GM19238 (cell line): ENCODE results near the gene FDPS.

Experiments used
- DNase-seq: peaks from one replicate; pipeline ENCODE4 v3.0.0; 2011; ENCODE audit warnings: low spot score; ENCODE audit not compliant: insufficient read length

Gene FDPS

DNA sequence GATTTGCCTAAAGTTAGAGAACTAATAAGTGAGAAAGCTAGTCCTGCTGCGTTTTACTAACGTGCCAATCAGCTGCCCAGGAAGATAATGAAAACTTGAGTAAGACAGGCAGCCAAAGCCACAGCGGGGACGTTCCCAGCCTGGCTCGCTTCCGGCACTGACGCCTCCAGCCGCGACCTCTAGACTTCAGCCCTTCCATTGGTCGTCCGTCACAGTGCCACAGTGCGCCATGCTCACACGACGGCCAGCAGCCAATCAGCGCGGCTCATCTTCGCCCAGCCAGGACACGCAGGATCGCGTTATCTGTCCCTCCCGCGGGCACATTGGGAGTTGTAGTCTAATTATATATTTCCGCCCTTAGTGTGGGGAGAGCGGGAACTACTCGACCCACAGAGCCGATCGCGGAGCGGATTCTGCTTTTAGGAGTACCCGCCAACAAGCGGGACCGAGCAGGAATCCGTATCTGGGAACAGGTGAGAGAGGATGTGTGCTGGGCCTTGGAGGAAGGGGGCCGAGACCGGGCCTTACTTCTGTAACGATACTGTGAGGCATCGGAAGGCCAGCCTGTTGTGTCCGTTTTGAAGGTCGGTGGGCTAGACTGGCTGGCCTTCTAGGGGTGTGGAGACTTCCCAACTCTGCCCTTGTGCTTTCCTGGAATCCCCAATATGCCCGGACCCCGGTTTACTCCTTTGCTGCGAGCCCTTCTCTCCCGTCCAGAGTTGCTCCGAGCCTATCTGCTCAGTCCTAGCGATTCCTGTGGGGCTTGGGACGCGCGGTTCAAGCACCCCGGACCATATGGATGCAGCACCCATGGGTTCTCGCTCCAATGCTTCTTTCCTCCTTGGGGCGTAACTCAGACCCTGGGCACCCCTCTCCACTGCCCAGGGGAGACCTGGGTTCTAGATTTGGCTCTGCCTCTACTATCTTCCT, at the start of gene FDPS:
TSS of gene FDPS (plus strand) at position 374 of the 930 bp plus-strand sequence. CDS start 924 bp downstream, outside the sequence.
- peak; percentile 93 for DNase-seq

DNA sequence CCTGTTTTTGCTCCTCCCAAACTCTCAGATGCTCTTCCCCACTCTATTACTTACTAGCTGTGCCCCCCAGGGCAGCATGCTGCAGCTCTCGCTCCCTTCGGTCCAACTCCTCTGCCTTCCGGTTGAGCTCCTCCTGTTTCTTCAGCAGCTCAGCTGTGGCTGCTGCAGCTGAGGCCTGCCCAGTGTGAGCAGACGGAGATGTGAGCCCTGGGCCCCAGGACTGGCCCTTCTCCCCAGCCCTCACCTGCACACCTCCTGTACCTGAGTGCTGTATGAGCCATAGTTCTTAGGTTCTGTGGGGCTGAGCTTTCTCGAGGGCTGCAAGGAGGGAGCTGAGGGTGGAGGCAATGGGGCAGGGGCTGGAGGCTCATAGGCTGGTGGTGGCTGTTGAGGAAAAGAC, 48.4 kb upstream of the FDPS start:
- DNase-seq, result no peak

DNA sequence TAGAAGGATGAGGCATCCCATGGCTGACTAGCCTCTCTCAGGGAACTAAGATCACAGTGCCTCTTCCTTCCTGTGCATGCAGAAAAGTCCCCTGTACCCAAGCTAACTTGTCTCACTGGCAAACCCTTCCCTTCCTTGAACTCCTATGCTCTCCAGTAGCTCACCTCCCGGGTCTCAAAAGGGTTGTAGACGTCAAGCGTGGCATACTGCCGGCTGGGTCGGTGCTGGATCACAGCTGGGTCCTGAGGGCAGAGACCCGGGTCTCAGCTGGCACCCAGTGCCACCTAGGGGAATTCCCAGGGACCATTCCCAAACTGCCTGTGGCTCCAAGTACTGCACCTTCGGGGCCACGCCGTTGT, 47.2 kb upstream of the FDPS start:
- DNase-seq, result no peak

DNA sequence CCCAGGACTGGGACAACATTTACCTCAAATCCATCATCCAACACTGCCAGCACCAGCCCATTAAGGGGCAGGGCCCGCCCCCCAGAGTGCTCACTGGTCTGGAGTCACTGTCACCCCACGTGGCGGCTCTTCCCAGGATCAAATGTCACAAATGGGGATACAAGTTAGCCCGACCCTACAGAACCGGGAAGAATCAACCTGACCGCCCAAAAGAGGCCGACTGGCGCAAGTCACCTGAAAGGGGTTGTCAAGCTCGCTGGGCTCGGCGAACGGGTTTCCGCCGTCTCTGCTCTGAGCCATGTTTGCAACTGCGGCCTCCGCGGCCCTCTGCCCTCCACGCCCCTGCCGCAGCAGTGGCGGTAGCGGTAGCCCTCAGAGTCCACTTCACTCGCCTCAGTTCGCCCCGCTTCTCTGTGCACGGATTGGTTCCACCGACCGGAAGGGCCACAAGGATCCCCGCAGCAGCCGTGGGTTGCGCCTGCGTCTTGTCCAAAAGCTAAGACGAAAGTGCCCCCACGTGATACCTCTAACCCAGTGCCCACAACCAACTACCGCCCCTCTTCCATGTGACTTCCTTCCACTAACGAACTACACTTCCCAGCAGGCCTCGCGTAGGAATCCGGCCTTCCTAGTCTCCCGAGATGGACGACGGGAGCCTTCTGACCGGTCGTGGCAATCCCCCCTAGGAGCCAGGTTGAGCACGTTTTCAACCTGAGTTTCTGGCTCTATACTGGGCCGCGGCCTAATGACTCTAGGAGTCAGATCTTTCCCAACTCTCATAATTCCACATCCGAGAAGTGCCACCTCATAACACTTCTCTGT, 46.6 kb upstream of the FDPS start, which contains the start of gene SCAMP3:
TSS of gene SCAMP3 (minus strand) at position 509 of the 822 bp plus-strand sequence. CDS start at position 300, 209 bp downstream.
- DNase-seq, result peak; percentile 99

DNA sequence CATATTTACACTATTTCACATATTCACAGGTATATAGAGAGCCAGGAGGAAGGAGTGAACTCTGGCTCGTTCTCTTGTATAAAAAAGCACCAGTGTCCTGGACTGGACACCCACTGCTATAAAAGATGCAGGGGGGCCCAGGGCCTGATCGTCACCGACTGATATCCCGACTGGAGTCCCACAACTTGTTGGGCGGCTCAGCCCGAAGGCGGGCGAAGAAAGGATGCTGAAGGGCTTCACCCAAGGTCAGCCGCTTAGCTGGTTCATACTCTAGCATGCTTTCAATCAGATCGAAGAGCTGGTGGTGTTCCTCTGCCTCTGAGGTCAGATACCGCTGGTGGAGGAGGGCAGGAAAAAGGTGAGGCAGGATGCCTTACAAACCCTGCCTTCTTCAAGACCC, 45.6 kb upstream of the FDPS start:
- no peak for DNase-seq

DNA sequence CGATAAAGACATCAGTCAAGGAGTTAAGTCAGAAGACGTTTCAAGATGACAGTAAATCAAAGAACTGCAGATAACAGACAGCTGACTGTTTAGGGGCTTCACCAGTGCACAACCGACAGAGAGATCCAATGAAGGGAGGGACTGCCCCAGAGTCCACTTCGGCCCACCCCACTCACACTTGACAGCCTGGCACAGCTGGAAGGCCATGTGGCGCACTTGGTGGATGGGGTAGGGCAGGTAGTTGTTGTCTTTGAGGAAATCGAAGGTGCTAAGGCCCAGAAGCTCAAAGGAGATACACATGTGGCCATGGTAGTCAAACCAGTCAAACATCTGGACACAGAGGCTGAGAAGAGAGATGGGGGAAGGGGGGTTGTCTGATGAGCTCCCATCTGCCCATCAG, 42.1 kb upstream of the FDPS start:
- DNase-seq, result no peak

DNA sequence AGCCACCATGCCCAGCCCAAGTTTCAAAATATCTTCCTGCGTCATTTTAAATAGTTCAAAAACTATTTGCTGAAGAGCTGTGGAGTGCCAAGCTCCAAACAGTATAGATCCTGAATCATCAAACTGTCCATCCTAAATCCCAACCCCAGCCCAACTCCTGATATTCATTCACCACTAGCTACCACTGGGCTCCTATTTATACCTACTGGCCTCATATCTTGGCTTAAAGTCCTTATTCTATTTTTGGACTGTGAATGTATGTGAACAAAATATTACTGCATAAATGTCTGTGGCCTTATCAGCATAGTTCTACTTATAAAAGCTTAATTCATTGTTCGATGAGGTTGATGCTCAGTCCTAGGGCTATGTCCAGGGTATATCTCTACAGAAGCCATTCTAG, 41.3 kb upstream of the FDPS start:
- DNase-seq, result no peak

DNA sequence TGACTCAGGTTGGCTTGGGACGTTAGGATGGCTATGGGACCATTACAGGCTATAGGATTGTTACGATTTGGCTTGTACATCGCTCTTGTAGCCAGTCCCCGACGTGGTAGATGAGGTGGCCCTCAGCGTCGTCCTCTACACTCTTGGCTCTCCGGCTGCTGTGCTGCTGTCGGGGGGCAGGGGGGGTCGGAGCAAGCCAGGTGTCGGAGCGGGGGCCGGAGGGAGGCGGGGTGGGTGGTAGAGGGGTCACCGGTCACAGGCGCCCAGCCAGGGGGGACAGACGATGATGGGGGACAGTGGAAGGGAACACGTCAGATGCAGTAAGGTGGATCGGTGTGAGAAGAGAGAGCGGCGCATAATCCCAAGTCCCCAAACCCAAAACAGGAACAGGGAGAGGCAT, 40.0 kb upstream of the FDPS start:
- no peak for DNase-seq

DNA sequence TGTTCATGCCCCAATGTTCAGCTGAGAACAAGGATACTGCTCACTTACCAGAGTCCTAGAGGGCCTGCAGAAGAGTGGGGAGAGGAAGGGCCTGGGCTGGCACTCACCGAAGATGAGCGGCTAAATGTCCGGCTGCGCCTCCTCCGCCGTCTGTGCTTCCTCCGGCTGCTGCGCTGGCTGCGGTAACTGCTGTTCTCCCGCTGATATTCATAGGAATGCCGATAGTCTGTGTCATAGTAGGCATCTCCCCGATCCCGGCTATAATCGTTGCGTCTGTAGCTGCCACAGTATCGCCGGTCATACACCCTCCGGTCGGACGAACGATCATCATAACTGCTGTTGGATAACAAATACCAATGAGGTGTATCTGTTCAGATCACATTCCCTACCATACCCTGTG, 39.3 kb upstream of the FDPS start:
- DNase-seq, result no peak

DNA sequence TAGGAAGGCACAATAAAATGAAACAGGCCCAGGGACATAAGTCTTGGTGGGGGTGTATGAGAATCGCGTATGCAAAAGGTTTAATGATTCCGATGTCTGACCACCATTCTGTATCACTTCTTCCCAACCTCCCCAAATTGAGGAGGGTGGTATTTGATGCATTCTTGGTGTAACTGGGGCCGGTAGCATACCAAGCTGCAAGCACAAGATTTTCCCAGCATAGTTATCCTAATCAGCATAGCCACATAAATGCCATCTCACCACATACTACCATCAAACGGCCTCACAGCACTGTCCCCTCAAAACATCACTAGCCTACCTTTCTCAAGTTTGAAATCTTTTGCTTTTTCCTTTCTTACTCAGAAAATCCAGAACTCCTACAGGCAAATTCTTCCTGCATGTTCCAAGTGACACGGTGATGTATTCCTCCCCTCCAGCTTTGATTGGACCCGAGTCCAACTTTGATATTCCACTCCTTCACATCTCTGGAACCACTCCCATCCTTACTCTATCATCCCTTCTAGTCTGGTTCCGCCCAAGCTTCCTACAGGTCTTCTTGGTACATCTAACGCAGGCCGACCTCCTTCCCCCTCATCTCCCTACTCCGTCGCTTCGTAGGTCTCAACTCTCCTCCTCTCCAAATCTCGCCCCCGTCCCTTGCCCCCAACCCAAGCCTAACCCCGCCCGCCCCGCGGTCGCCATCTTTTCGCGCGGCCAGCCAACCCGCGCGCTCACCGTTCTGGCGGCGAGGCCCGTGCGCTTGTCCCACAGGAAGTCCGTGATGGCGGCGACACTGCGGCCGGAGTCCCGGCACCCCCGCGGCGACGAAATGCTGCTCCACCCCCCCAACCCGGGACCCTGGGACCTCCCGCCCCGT, 36.0 kb upstream of the FDPS start:
- DNase-seq, result peak; percentile 60

DNA sequence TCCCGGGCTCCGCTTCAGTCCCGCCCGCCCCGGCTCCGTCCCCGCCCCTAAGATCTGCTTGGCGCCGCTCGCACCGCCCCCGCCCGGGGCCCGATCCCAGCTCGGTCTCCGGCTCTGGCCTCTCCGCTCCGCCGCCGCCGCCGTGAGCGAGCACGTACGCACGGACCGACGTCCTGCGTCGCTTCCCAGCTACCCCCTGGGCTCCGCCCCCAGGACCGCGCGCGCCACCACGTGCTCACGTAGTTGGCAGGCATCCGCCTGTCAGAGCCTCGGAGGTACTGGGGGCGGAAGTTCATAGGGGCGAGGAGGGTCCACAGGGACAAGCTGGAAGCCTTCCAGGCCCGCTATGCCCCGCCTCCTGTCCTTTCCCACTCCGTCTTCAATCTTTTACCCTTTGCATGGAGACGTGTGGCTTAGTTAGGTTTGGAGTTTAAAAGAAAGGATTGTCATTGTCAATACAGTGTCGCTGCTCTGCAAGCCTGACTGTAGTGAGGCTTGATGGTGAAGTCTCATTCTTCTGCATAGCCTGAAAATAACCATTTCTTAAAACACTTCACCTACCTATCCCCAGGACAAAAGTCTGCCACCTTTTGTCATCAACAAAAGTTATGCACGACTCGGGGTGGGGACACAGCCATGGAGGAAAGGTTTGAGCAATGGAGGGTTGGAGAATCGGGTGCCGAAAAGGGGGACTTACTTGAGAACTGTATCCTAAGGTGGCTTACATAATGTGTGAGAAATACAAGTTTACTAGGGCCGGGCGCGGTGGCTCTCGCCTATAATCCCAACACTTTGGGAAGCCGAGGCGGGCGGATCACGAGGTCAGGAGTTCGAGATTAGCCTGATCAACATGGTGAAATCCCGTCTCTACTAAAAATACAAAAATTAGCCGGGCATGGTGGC, 35.1 kb upstream of the FDPS start, which contains the start of gene CLK2:
TSS of gene CLK2 (minus strand) at position 162 of the 903 bp plus-strand sequence. CDS start 2,527 bp downstream, outside the sequence.
- peak; percentile 97 for DNase-seq

DNA sequence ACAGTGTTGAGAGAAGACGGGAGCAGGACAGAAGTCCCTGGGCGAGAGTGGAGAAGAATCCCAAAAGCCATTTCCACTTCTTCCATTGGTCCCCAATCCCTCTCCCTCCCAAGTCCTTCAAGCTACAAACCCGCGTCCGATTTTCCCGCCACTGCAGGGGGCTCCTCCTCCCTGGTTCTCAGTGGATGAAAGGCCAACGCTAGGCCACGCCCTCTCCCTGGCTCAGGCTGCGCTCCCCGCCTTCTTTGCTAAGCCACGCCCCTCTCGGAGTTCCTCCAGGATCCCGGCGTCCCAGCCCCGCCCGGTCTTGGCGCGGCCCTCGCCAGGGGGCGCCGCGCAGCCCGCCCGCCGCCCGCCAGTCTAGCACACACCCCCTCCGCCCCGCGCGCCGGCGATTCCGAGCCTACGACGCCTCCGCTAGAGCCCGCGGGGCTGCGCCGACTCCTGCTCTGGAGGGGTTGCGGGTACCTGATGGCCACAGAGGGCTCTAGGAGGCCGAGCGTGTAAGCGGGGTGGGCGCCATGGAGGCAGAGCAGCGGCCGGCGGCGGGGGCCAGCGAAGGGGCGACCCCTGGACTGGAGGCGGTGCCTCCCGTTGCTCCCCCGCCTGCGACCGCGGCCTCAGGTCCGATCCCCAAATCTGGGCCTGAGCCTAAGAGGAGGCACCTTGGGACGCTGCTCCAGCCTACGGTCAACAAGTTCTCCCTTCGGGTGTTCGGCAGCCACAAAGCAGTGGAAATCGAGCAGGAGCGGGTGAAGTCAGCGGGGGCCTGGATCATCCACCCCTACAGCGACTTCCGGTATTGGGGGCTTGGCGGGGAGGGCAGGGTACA, 31.4 kb upstream of the FDPS start, which contains the start of gene HCN3:
TSS of gene HCN3 (plus strand) at position 394 of the 832 bp plus-strand sequence. CDS start at position 522, 128 bp downstream.
- peak; percentile 98 for DNase-seq

DNA sequence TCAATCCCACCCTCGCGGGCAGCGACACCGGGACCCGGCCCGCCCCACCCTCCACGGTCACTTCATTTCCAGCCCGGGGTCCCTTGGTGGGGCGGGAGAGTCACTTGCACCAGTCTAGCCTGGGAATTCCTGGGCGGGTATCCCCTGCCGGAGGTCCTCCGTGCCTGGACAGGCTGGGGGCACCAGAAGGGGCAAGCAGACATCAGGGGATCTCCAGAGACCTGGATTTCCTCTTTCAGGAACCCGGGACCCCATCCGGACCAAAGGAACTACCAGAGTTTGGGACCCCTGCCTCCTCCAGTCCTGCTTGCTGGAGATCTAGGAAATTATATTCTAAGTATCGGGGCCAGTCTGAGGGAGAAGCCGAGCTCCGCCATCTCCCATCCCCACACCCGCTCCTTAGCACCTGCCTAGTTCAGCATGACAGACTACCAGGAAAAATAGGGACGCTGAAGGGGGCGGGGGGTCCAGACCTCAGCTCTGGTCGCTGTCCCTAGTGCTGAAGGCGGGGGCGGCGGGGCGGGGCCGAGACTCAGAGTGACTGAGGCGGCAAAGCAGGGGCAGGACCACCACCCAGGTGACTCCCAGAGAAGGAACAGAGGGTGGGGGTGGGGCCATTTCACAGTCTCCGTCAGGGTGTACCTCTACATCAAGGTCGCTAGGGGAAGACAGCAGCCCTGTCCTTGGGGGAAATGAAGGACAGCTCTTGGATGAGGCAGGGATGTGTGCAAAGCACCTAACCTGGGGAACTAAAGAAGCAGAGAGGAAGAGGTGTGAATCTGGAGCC, 30.6 kb upstream of the FDPS start:
- DNase-seq, result peak; percentile 71

DNA sequence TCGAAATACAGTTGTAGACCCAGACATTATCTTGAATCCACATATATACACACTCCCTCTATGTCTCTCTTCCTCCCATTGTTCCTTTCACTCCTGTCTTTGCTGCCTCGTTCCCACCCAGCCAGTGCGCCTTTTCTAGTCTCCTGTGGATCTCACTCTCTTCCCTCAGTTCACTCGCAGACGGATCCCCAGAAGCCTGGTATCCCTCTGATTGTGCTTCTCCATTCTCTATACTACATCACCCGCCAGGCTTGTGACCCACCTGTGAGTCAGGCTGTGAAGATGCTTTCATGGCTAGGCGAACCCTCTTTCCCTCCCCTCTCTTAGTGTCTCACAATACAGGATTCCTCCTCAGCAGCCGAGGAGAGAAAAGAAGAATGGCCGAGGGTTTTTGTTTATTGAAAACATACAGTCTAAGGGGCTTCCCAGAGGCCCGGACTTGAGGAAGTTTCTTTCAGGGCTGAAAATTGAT, 29.9 kb upstream of the FDPS start:
- DNase-seq, result no peak

DNA sequence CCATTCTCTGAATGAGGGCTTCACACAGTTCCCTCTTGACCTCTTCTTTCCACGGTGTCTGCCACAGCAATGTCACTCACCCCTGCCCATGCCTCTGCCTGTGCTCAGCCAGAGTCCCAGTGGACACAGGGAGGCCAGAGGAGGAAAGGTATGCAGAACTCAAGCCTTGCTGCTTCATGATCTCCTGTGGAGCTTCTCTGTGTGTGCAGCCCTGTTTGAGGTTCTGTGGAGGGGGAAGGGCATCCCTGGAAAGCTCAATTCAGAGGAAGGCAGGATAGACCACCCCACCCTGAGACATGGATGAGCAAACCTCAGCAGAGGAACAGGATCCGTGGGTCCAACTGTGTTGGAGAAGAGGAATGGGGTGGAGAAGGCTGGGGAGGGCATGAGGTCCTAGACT, 29.4 kb upstream of the FDPS start:
- no peak for DNase-seq

DNA sequence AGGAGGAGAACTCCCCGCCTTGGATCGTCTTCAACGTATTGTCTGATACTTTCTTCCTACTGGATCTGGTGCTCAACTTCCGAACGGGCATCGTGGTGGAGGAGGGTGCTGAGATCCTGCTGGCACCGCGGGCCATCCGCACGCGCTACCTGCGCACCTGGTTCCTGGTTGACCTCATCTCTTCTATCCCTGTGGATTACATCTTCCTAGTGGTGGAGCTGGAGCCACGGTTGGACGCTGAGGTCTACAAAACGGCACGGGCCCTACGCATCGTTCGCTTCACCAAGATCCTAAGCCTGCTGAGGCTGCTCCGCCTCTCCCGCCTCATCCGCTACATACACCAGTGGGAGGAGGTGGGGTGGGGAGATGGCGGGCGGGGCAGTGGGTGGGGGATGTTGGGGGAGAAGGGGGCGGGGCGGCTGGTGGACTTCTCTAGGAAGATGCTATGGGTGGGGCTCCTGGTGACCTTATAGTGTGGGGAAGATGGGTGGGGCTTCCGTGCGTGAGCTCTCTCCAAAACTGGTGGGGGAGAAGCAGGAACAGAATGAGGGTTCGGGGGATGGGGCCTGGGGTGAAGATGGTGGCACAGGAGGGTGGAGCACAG, 26.1 kb upstream of the FDPS start:
- DNase-seq, result no peak

DNA sequence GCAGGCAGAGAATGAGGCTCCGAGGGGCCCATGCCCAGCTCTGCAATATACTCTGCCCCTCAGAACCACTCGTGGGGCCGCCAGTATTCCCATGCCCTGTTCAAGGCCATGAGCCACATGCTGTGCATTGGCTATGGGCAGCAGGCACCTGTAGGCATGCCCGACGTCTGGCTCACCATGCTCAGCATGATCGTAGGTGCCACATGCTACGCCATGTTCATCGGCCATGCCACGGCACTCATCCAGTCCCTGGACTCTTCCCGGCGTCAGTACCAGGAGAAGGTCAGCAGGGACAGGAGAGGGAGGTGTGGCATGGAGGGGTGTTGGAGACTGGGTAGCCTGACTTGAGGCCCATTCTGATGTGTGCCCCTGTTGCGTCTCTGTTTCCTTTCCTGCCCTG, 24.2 kb upstream of the FDPS start:
- no peak for DNase-seq

DNA sequence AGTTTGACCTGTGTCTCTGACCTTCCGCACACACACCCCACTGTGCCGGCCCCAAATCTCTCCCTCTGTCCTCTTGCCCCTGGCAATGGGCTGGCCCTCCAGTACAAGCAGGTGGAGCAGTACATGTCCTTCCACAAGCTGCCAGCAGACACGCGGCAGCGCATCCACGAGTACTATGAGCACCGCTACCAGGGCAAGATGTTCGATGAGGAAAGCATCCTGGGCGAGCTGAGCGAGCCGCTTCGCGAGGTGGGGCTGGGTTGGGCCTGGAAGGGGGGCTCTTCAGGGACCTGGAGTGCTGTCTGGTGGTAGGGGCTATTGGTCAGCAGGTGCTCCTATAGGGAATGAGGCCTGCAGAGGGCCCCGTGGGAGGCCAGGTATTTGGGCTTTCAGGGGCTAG, 23.6 kb upstream of the FDPS start:
- no peak for DNase-seq
